HepG2 (cell line): ENCODE data around the gene F7. TPM values are rescaled to one million over a fixed set of nuclear protein-coding genes. Genes with fewer than 3 reads are reported as not detected.

Experiments
- EEA1 ChIP-seq: sonication (generic); formaldehyde crosslinking; IDR thresholded peaks from 2 replicates; pipeline ENCODE4 v1.5.1; 2020; ENCODE audit warnings: mild to moderate bottlenecking, missing genetic modification reagents, borderline replicate concordance
- FIP1L1 ChIP-seq: fragments of 200-400 bp; formaldehyde crosslinking; IDR thresholded peaks from 2 replicates; pipeline ENCODE4 v1.6.1; 2018; ENCODE audit warnings: low read depth, mild to moderate bottlenecking, low read length, moderate library complexity, borderline replicate concordance; ENCODE audit not compliant: insufficient read depth
- KAT7 ChIP-seq: IDR thresholded peaks from 2 replicates; pipeline ENCODE4 v1.6.1; 2018; ENCODE audit warnings: borderline replicate concordance, missing compliant biosample characterization
- NR0B2 ChIP-seq: sonication (generic); formaldehyde crosslinking; IDR thresholded peaks from 2 replicates; pipeline ENCODE4 v1.4.0; 2020; ENCODE audit warnings: mild to moderate bottlenecking, missing genetic modification reagents
- PAX8 ChIP-seq: sonication (generic); formaldehyde crosslinking; IDR thresholded peaks from 2 replicates; pipeline ENCODE4 v1.8.0; 2022; ENCODE audit warnings: mild to moderate bottlenecking, missing genetic modification reagents, borderline replicate concordance
- PHF20 ChIP-seq: sonication (generic); formaldehyde crosslinking; IDR thresholded peaks from 2 replicates; pipeline ENCODE4 v1.5.0; 2020; ENCODE audit warnings: mild to moderate bottlenecking, missing genetic modification reagents
- RXRA ChIP-seq: sonication (generic); formaldehyde crosslinking; IDR thresholded peaks from 2 replicates; pipeline ENCODE4 v1.5.1; 2020; ENCODE audit warnings: missing genetic modification reagents
- SMAD9 ChIP-seq: sonication (generic); formaldehyde crosslinking; IDR thresholded peaks from 2 replicates; pipeline ENCODE4 v1.5.1; 2020; ENCODE audit warnings: mild to moderate bottlenecking, missing genetic modification reagents
- SP4 ChIP-seq: sonication (generic); formaldehyde crosslinking; IDR thresholded peaks from 2 replicates; pipeline ENCODE4 v1.8.1; 2023; ENCODE audit warnings: mild to moderate bottlenecking, missing genetic modification reagents
- XBP1 ChIP-seq: sonication (generic); formaldehyde crosslinking; IDR thresholded peaks from 2 replicates; pipeline ENCODE4 v1.5.0; 2020; ENCODE audit warnings: missing genetic modification reagents
- ZBTB34 ChIP-seq: sonication (generic); formaldehyde crosslinking; IDR thresholded peaks from 2 replicates; pipeline ENCODE4 v1.8.0; 2022; ENCODE audit warnings: mild to moderate bottlenecking, missing genetic modification reagents
- ZBTB38 ChIP-seq: sonication (generic); formaldehyde crosslinking; IDR thresholded peaks from 2 replicates; pipeline ENCODE4 v1.5.1; 2020; ENCODE audit warnings: mild to moderate bottlenecking, missing genetic modification reagents
- ZFP62 ChIP-seq: sonication (generic); formaldehyde crosslinking; IDR thresholded peaks from 2 replicates; pipeline ENCODE4 v1.4.0; 2020; ENCODE audit warnings: missing genetic modification reagents
- ZNF260 ChIP-seq: sonication (generic); formaldehyde crosslinking; IDR thresholded peaks from 2 replicates; pipeline ENCODE4 v1.4.0; 2020; ENCODE audit warnings: missing genetic modification reagents, low read depth, mild to moderate bottlenecking, borderline replicate concordance
- ZNF512B ChIP-seq: sonication (generic); formaldehyde crosslinking; IDR thresholded peaks from 2 replicates; pipeline ENCODE4 v1.5.1; 2020; ENCODE audit warnings: missing genetic modification reagents, mild to moderate bottlenecking, borderline replicate concordance
- ZNF687 ChIP-seq: sonication (generic); formaldehyde crosslinking; IDR thresholded peaks from 2 replicates; pipeline ENCODE4 v1.5.1; 2020; ENCODE audit warnings: mild to moderate bottlenecking, missing genetic modification reagents, moderate library complexity
- polyA plus RNA-seq, 8 experiments: library from polyadenylated mRNA; depleted of rRNA in 3 of 8; stranded (reverse) in 7 of 8; unstranded in 1 of 8; fragments of >200 nt; fragmentation: Illumina TruSeq in 4 of 8; extraction: Trizol in 4 of 8; gene quantifications; 2 replicates each; pipeline versions ENCODE4 v1.2.1 to v1.2.3, GENCODE V29; 2011 to 2016; ENCODE audit warnings: low read depth in 4 of 8, missing spikeins in 1 of 8, mixed read lengths in 1 of 8; ENCODE audit not compliant: insufficient read depth in 1 of 8
- total RNA-seq, 5 experiments: library from RNA; depleted of rRNA; stranded (reverse); fragments of >200 nt; fragmentation: Illumina TruSeq; extraction: Trizol; gene quantifications; 2 replicates each; pipeline ENCODE4 v1.2.3, GENCODE V29; 2016; ENCODE audit warnings: low read depth in 1 of 5

F7 gene
- total and polyA plus RNA-seq, 2 of the 13 experiments (the other 11 are each of a cell fraction or from before 2014, with no cell fraction given), result 12.6 to 26.5 TPM

- no peak for TF ChIP-seq PHF20 (CRISPR knock-in tag)
- peak; percentile 31; the same call in 1 of the 2 replicates for TF ChIP-seq NR0B2 (CRISPR knock-in tag)
- no peak for TF ChIP-seq XBP1 (CRISPR knock-in tag)
- TF ChIP-seq KAT7, result no peak; the same call in 1 of the 2 replicates
- TF ChIP-seq ZNF260 (CRISPR knock-in tag), result no peak
- peak; percentile 81 for TF ChIP-seq ZNF687 (CRISPR knock-in tag)
- TF ChIP-seq SP4 (CRISPR knock-in tag), result no peak
- 0 out of 2 replicates have a peak, but pooled peaks have one; percentile 41 for TF ChIP-seq ZFP62
- TF ChIP-seq RXRA (CRISPR knock-in tag), result no peak
- 0 out of 2 replicates have a peak, but pooled peaks have one; percentile 62 for TF ChIP-seq ZNF512B (CRISPR knock-in tag)
- no peak for TF ChIP-seq ZBTB34 (CRISPR knock-in tag)
- TF ChIP-seq FIP1L1, result no peak
- TF ChIP-seq PAX8, result no peak
- no peak for TF ChIP-seq SMAD9 (CRISPR knock-in tag)
- TF ChIP-seq ZBTB38 (CRISPR knock-in tag), result peak; percentile 83
- TF ChIP-seq EEA1, result 0 out of 2 replicates have a peak, but pooled peaks have one; percentile 58
Measured at GRCh38 chr13:113151745-113152690, 46.4 kb downstream of the F7 start (continued).
